ENCODE results near the gene HPN.
A peak's percentile ranks its signal among the peaks of the same experiment; 100 is the strongest.

Gene HPN

GRCh38 chr19:35108730-35109129, 67.2 kb downstream of the HPN start:
- DNase-seq, result no peak

DNA sequence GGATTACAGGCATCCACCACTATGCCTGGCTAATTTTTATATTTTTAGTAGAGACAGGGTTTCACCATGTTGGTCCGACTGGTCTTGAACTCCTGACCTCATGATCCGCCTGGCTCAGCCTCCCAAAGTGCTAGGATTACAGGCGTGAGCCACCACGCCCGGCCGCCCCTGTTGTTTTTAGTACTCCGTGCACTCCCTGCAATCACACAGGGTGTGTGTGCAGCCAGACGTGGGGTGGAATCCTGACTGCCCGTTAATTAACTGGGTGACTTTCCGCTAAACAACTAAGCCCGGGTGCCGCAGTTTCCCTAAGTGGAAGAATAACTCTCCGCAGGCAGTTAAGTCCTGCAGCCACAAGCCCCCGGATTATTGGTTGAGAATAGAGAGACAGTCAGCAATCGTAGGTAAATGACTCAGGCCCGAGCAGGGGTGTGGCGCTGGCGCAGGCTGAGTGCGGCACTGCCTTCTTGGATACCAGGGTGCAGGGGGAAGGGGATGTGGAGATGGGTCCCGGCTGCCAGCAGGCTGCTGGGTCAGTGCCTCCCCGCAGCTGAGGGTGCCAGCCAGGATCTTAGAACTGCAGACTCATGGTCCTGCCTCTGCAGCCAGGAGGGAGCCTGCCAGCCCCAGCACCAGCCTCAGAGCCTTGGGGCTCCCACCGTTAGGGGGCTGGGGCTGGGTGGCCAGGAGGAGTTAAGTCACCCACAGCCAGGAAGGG, 68.0 kb downstream of the HPN start:
- no peak for DNase-seq

DNA sequence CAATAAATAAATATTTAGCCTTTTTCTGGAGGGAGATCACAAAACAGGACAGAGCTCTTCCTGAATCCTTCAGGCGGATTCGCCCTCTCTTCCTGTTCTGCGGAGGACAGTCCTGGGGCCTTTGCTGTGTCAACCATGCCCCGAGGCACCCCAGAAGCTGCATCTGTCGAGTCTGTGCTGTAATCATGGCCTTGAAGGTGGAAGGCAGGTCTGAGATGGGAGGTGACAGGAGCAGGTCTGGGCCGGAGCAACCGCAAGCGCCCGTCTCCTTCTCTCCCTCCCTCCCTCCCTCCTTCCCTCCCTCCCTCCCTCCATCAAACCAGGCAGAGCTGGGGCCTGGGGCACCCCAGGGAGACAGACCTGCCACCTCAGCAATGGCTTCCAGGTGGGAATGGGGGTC, 69.5 kb downstream of the HPN start:
- DNase-seq, result no peak

- DNase-seq, result no peak
Measured at GRCh38 chr19:35112995-35113688, 71.6 kb downstream of the HPN start.

- DNase-seq, result peak; percentile 61
Measured at GRCh38 chr19:35114353-35115176, 73.0 kb downstream of the HPN start.

- DNase-seq, result no peak
Measured at GRCh38 chr19:35115177-35115951, 73.8 kb downstream of the HPN start, which contains the start of gene FXYD3. Gene FXYD3 (plus strand): TSS chr19:35115823. CDS start chr19:35119377, 3,554 bp downstream.
